GM11168 (cell line): ENCODE data around the gene PRSS12.

Experiments used
- in situ Hi-C: fragments of 300-500 bp; cut with MboI; formaldehyde crosslinking; loops from one replicate; pipeline ENCODE4 v1.12.0; 2022; ENCODE audit warnings: low sequenced_read_pairs; ENCODE audit not compliant: unreplicated experiment

PRSS12 gene

GRCh38 chr4:118280501-118281218, 72.1 kb downstream of the PRSS12 start:
- in situ Hi-C loops, result no loop called here

GRCh38 chr4:118279920-118280432, 72.8 kb downstream of the PRSS12 start:
- in situ Hi-C loops, result no loop called here

- in situ Hi-C loops, result no loop called here
These were observed 73.5 kb downstream of the PRSS12 start for GRCh38 chr4:118279328-118279727.

- in situ Hi-C loops, result no loop called here
These were observed 74.1 kb downstream of the PRSS12 start for GRCh38 chr4:118278473-118279274.

GRCh38 chr4:118277243-118277642, 75.6 kb downstream of the PRSS12 start:
- in situ Hi-C loops, result no loop called here

GRCh38 chr4:118276580-118276979, 76.2 kb downstream of the PRSS12 start:
- in situ Hi-C loops, result no loop called here

- in situ Hi-C loops, result loop anchor here (25.0 kb wide), 1 partner anchor 186 kb away; no protein-coding TSS in a partner anchor
These were observed 79.2 kb downstream of the PRSS12 start for GRCh38 chr4:118273642-118274041.

GRCh38 chr4:118271788-118272187, 81.0 kb downstream of the PRSS12 start:
- in situ Hi-C loops, result loop anchor here (25.0 kb wide), 1 partner anchor 184 kb away; no protein-coding TSS in a partner anchor

GRCh38 chr4:118270492-118270891, 82.3 kb downstream of the PRSS12 start:
- in situ Hi-C loops, result loop anchor here (25.0 kb wide), 1 partner anchor 183 kb away; no protein-coding TSS in a partner anchor

- in situ Hi-C loops, result loop anchor here (25.0 kb wide), 1 partner anchor 181 kb away; no protein-coding TSS in a partner anchor
These were observed 84.0 kb downstream of the PRSS12 start for GRCh38 chr4:118268780-118269179.

- in situ Hi-C loops, result loop anchor here (25.0 kb wide), 1 partner anchor 179 kb away; no protein-coding TSS in a partner anchor
These were observed 86.7 kb downstream of the PRSS12 start for GRCh38 chr4:118266145-118266496.

- in situ Hi-C loops, result loop anchor here (25.0 kb wide), 1 partner anchor 178 kb away; no protein-coding TSS in a partner anchor
These were observed 87.3 kb downstream of the PRSS12 start for GRCh38 chr4:118265312-118266144.

GRCh38 chr4:118264096-118264495, 88.7 kb downstream of the PRSS12 start:
- in situ Hi-C loops, result loop anchor here (25.0 kb wide), 1 partner anchor 177 kb away; no protein-coding TSS in a partner anchor

- in situ Hi-C loops, result loop anchor here (25.0 kb wide), 1 partner anchor 173 kb away; no protein-coding TSS in a partner anchor
These were observed 92.5 kb downstream of the PRSS12 start for GRCh38 chr4:118260309-118260708.

GRCh38 chr4:118259111-118259510, 93.7 kb downstream of the PRSS12 start:
- in situ Hi-C loops, result loop anchor here (25.0 kb wide), 1 partner anchor 172 kb away; no protein-coding TSS in a partner anchor

GRCh38 chr4:118254368-118254767, 98.4 kb downstream of the PRSS12 start:
- in situ Hi-C loops, result loop anchor here (25.0 kb wide), 1 partner anchor 167 kb away; no protein-coding TSS in a partner anchor

GRCh38 chr4:118249890-118250289, 102.9 kb downstream of the PRSS12 start:
- in situ Hi-C loops, result loop anchor here (25.0 kb wide), 1 partner anchor 163 kb away; no protein-coding TSS in a partner anchor

GRCh38 chr4:118237531-118237930, 115.3 kb downstream of the PRSS12 start:
- in situ Hi-C loops, result no loop called here

GRCh38 chr4:118235566-118236120, 117.2 kb downstream of the PRSS12 start:
- in situ Hi-C loops, result no loop called here
